GM18526 (cell line): Measurements from ENCODE around the gene CTNNA1.

Source experiments
- POLR2A ChIP-seq: IDR thresholded peaks from 3 replicates; pipeline ENCODE4 v1.6.1; 2011; ENCODE audit not compliant: insufficient read length; ENCODE audit errors: extremely low read depth

Gene CTNNA1

DNA sequence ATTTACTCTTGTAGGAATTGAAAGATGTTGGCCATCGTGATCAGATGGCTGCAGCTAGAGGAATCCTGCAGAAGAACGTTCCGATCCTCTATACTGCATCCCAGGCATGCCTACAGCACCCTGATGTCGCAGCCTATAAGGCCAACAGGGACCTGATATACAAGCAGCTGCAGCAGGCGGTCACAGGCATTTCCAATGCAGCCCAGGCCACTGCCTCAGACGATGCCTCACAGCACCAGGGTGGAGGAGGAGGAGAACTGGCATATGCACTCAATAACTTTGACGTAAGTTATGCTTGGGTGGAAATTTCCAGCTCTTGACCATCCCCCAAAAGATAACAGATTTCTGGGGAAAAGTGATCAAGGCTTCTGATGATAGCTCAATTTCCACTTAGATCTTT lies 71.3 kb downstream of the CTNNA1 start:
- no peak for TF ChIP-seq POLR2A

DNA sequence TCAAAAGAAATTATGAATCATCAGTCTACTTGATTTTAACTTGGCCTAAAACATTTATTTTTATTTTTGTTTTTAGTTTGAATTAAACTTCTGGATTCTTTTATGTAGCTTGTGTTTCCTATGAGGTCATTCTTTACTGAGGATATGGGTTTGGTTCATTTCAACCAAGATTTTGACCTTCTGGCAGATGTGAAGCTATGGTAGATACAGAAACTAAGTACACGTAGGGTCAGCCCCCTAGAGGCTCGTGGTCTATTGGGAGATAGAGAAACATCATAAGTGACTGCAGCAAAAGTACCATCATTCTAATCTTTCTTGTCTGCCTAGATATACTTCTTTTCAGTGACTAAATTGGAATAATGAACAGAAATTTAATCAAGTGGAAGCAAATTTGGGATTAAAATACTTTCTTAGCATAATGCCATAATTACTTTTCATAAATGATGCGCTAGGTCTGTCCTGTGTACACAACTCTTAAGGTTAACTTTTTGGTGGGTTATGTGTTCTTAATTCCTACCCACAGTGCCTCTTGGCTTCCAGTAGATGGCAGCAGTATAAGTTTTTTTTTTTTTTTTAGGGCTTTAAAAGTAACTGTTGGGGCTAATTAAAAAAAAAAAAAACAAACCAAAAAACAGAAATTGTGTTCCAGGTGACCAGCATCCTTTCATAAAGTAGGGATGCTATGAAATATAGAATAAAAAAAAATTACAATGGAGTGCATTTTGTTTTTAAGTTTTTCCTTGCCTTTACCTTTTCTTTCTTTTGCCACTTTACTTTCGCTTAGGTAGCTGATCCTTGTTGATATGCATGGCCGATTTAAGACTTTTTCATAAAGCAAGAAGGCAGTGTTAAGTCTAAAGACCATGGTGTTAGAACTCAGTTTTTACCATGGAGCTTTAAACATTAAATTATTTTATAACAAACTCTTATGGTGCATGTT lies 72.0 kb downstream of the CTNNA1 start:
- no peak for TF ChIP-seq POLR2A

DNA sequence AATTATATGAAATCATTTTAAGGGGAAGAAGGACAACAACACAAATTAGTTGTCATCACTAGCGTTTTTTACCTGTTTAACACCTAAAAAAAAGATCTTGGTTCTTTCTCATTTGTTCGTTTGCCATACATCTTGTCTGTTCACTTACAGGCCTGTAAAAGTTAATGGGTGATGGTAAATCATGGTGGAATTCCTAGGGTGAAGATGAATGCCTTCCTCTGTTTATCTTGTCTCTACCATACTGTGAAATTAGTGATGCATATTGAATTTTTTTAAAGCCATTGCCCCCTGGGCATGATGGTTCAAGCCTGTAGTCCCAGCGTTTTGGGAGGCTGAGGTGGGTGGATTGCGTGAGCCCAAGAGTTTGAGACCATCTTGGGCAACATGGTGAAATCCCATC lies 75.3 kb downstream of the CTNNA1 start:
- TF ChIP-seq POLR2A, result no peak

DNA sequence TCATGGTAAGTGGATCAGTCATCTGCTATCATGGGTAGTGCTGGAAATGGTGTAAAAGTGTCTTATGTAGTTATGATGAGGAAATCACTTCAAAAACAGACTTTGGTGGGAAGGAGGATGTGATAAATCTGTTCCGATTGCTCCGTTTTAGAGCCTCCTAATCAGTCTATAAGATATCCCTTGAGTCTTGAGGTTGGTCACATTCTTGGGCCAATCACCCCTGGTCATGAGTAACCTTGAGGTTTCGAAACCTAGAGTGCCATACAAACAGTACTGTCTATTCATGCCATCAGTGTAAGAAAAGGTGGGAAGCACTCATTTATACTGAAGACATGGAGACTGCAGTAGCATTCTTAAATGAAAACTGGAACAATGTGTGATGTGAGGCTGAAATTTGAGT lies 76.1 kb downstream of the CTNNA1 start:
- TF ChIP-seq POLR2A, result no peak

DNA sequence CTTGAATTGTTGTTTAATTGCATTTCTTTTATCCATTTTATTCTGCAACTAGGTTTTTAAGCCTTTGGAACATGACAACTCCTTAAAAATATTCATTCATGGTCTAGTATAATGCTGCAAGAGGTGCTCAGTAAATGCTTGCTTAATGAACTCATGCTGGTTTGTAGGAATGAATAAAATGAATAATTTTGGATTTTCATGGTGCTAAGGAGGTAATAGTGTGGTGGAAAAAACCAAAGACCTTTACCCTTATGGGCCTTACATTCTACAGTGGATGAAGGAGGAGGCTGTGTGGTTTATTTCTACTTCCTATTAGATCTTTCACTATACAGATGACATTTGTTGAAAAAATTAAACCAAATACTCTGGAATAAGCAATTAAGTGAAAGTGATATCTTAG lies 78.5 kb downstream of the CTNNA1 start:
- no peak for TF ChIP-seq POLR2A

DNA sequence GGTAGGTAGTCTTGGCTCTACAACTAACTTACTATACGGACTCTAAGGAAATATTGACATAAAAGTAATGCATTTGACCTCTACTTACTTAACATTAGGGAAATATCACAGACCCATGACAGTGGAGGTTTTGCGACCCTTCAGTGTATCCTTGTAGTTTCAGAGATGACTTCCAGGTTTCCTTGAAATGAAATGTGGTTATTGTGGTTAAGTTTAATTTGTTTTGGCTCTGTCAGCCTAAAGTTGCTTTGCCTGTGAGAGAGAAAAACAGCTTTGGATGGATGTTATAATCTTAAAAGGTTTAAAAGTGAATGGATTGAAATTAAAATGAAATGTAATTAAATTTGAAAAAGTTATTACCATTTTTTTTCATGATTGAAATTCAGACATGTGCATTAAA lies 79.0 kb downstream of the CTNNA1 start:
- no peak for TF ChIP-seq POLR2A

DNA sequence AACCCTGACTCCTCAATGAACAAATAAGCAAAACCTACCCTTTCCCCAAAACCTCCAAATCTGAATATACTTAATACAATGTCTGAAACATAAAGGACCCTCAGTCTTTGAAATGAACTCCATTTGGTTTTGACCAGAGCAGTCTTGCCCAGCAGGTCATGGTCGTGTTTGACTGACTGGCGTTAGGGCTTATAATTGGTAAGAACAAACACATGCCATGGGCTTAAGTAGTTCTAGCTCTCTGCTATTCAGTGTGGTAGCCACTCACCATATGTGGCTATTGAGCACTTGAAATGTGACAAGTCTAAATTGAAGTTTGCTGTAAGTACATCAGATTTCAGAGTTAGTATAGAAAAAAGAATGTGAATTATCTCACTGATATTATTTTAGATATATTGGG lies 79.9 kb downstream of the CTNNA1 start:
- no peak for TF ChIP-seq POLR2A

DNA sequence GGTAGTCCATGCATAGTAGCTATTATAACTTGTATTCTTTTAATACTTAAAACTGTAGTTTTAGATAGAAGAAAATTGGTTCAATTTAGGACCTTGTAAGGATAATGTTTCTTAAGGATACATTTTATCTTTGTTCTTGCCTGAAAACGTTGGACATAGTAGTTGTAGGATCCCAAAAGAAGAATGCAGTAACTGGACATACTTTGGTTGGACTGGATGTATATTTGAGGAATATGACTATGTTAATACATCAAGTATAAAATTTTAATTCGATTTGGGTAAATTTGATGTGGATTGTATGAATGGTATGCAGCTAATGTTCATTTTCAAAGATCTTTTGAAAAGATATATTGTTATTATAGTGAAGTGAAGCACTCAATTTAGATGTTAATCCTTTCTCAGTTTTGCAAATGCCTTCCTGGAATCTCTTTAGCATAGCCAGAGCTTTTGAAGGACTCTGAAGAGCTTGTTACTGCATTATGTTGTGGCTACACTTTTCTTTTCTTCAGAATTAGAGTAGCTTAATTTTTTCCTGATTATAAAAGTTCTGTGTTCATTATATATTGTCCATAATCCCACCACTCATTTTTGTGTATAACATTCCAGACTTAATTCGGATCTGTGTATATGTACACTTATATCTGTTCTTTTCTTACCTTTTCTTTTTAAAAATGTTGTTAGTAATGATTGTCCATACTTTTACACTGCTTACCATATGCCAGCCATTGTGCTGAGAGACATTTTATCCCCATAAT lies 80.7 kb downstream of the CTNNA1 start:
- TF ChIP-seq POLR2A, result no peak

DNA sequence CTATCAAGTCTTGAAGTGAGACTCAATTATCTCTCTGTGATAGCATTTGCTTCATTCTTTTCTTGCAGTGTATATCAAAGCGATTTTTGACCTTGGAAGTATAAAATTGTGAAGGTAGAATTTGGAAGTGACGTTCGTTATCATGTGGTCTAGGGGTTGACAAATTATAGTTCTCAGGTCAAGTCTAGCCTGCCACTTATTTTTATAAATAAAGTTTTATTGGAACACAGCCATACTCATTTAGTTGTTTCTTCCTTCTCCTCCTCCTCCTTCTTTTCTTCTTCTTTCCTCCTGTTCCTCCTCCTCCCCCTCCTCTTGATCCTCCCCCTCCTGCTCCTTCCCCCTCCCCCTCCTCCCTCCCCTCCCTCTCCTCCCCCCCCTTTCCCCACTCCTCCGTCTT lies 83.9 kb downstream of the CTNNA1 start:
- no peak for TF ChIP-seq POLR2A

DNA sequence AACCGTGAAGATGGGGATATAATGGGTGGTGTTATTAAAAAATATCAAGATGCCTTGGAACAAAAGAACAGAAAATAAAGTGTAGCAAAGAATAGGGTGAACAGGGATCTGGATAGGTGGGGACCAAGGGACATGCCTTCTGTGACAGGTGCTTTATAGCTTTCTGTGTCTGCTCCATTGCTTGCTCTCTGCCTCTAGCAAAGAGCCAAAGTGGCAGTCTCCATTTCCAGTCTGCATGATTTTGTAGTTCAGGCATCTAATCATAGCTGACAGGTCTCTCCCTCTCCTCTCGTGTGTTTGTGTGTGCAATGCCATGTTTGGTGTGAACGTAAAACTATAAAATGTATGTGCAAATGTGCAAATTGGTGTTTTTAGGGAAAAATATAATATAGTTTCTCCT lies 86.9 kb downstream of the CTNNA1 start:
- TF ChIP-seq POLR2A, result no peak

DNA sequence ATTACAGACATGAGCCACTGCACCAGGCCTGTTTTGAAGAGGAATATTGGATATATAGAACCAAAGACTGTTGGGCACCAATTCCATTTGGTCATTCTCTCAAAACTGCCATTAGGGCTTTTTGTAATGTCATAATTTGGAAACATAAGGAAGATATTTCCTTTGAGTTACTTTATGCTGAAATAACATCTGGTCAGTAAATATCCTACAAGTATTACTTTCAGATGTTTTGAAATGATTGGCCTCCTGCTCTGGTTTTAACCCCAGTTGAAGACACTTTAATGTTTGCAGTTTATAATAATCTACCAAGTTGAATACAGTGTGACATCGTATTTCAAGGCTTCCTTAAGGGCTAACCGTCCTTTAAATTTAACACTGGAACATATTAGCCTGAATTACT lies 88.3 kb downstream of the CTNNA1 start:
- no peak for TF ChIP-seq POLR2A

DNA sequence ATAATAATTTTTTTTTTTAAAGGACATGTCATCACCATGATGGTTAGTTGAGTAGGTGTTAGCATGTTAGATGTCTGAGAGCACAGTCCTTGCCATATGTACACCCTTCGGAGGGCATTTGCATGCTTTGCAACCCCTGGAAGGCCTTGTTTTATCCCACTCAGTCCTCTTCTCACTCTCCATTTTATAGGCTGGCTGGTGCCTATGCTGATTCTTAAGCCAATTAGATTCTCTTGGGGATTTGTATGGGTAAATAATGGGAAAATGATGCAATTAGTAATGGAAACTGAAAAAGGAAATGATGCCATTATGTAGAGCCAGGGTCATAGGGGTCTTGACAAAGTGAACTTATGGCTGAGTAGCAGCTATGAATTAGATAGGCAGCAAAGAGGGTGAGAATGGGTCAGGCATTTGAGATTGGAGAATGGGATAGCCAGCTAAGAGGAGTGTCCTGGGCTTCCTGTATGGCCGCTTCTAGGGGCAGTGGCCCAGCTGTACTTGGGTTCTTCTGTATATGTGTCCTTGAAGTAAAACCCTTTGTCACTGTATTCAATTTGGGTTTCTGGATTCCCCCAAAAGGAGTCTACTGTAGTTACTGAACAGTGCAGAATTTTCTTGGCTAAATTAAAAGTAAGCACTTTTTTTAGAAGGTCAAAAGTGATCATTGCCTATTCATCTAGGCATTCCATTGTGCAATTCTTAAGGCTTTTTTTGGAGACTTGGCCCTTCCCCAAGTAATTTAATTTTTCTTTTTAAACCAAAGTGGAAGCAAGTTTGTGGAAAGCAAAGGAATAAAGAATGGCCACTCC lies 90.3 kb downstream of the CTNNA1 start:
- no peak for TF ChIP-seq POLR2A

DNA sequence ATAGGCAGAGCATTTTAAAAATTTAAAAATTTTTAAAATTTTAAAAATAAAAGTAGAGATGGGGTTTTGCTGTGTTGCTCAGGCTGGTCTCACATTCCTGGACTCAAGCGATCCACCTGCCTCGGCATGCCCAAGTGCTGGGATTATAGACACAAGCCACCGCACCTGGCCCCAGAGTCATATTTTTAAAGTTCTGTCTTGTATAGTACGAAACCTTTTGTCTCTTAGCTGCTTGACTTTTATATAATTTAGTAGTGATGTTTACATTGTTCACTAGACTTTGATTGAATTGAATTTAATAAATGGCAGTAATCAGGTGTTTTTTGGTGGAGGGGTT lies 90.9 kb downstream of the CTNNA1 start:
- TF ChIP-seq POLR2A, result no peak

DNA sequence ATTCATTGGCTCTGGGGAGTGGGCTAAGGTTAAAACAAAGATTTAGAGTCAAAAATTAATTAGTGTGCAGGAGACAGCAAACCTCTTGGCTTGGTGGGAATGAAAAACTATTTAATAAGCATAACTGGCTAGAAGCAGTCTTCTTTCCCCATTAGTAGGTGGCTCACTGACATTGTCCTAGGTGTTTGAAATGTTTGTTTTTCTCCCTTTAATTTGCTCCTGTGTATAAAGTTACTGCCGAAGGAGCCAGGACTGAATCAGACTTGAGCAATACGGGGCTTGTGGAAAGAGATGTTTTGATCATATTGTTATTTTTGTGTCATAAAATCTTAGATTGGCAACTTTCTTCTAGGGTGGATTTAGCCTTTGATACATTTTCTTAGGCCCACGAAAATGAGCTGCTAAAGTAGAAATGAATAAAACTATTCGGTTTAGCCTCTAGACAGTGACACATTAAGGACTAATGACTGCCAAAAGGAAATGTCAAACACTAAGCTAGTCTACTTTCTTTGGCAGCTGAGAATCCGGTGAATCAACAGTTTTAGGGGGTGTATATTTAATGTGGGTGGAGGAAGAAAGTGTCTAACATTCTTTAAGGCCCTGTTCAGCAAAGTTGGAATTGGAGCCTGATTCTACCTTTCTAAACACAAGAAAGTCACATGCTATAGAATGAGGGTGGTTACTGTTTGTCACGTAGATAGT lies 91.7 kb downstream of the CTNNA1 start:
- TF ChIP-seq POLR2A, result no peak

DNA sequence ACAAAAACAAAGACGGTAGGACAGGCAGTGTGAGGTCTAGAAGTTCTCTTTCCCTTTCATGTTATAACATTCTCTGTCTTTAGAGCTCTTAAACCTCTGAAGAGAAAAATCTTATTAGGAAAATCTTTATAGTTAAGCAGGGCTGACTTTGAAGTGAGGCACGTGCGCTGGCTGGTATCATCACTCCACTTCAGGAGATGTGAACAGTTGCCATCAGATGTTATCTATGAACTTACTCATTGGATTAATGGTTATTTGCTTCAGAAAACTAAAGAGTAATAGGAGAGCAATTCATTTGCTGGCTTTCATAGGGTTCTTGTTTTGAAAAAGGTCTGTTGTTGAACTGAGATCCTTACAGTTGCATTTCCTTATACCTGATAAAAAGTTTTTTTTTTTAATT lies 96.2 kb downstream of the CTNNA1 start:
- TF ChIP-seq POLR2A, result no peak

DNA sequence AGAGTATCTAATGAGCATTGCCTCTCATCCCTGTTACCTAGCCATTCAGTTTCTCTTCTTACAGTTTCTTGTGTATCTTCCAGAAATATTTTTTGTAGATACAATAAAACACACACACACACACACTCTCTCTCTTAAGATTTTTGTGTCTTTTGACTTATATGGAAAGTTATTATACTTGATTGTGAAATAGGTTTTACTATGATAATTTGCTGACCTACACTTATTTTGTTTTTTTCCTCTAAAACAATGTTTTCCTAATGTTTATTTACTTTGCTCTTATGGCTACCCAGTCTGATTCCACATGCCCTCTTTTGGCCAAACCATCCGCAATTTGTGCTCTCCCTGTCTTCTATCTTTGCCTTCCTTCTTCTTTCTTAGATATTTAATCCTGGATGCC lies 96.7 kb downstream of the CTNNA1 start:
- TF ChIP-seq POLR2A, result no peak
